ENCODE measurements around the gene MMP1. TPM values are rescaled to one million over a fixed set of nuclear protein-coding genes. Genes with fewer than 3 reads are reported as not detected.

The MMP1 gene
- total and polyA plus RNA-seq, 12 donors = 0.07 TPM; not detected in 11

GRCh38 chr11:102840018-102840417 is 42.1 kb upstream of the MMP1 start:
- H3K9me3 ChIP-seq (replicated peaks in 1 of 3) = no peaks in the 10 kb centered on the region
- no peaks in the 10 kb centered on the region for H3K4me1 ChIP-seq (replicated peaks in 1 of 2)
- no peak for TF ChIP-seq POLR2A (IDR thresholded peaks at IDR 0.05)
- TF ChIP-seq CTCF (IDR thresholded peaks at IDR 0.05) = no peak
- DNase-seq = no peak
- no peak overlapping the region for H3K4me3 ChIP-seq
- 39 to 49% (median 45%) methylated on average over 5 of the region's 5 CpGs for WGBS, 4 donors
- intact Hi-C loops (cut with DNase I) = no loop called here
- no peaks in the 10 kb centered on the region for H3K27me3 ChIP-seq
- no peak overlapping the region for H3K27ac ChIP-seq
- H3K36me3 ChIP-seq (replicated peaks in 1 of 2) = no peaks in the 10 kb centered on the region

GRCh38 chr11:102837646-102838045 is 39.7 kb upstream of the MMP1 start:
- H3K9me3 ChIP-seq (replicated peaks in 1 of 3) = no peaks in the 10 kb centered on the region
- H3K4me3 ChIP-seq = no peak overlapping the region
- no peak for DNase-seq
- no peaks in the 10 kb centered on the region for H3K36me3 ChIP-seq (replicated peaks in 1 of 2)
- H3K4me1 ChIP-seq (replicated peaks in 1 of 2) = no peaks in the 10 kb centered on the region
- intact Hi-C loops (cut with DNase I) = no loop called here
- no peak overlapping the region for H3K27ac ChIP-seq
- no peaks in the 10 kb centered on the region for H3K27me3 ChIP-seq
- 66 to 100% (median 77%) methylated on average over 2 of the region's 2 CpGs for WGBS, 4 donors
- no peak for TF ChIP-seq POLR2A (IDR thresholded peaks at IDR 0.05)
- TF ChIP-seq CTCF (IDR thresholded peaks at IDR 0.05) = no peak

- Histone ChIP-seq H3K4me1 (replicated peaks in 1 of 2) (no peaks in the 10 kb centered on the region), H3K36me3 (replicated peaks in 1 of 2) (no peaks in the 10 kb centered on the region), H3K4me3 (no peak overlapping the region), H3K9me3 (replicated peaks in 1 of 3) (no peaks in the 10 kb centered on the region), H3K27me3 (no peaks in the 10 kb centered on the region), H3K27ac (no peak overlapping the region)
- 76 to 89% (median 83%) methylated on average over 2 of the region's 2 CpGs for WGBS, 4 donors
- intact Hi-C loops (cut with DNase I) = no loop called here
- DNase-seq = no peak
- TF ChIP-seq POLR2A (IDR thresholded peaks at IDR 0.05) (no peak), CTCF (IDR thresholded peaks at IDR 0.05) (no peak)
Measured at GRCh38 chr11:102837156-102837555, 39.2 kb upstream of the MMP1 start.

- intact Hi-C loops (cut with DNase I) = no loop called here
- H3K27ac ChIP-seq = no peak overlapping the region
- H3K4me1 ChIP-seq (replicated peaks in 1 of 2) = no peaks in the 10 kb centered on the region
- no peak for DNase-seq
- H3K27me3 ChIP-seq = peaks cover 2% of the 10 kb centered on the region
- H3K36me3 ChIP-seq (replicated peaks in 1 of 2) = no peaks in the 10 kb centered on the region
- 29 to 62% (median 39%) methylated on average over 3 of the region's 3 CpGs for WGBS, 4 donors
- TF ChIP-seq POLR2A (IDR thresholded peaks at IDR 0.05) (no peak), CTCF (IDR thresholded peaks at IDR 0.05) (no peak)
- H3K4me3 ChIP-seq = no peak overlapping the region
- H3K9me3 ChIP-seq (replicated peaks in 1 of 3) = no peaks in the 10 kb centered on the region
Measured at GRCh38 chr11:102836290-102836875, 38.4 kb upstream of the MMP1 start.
